GM06990 (cell line): ENCODE data around the gene EFS.

Source experiments
- DNase-seq: peaks from one replicate; pipeline ENCODE4 v3.0.0-alpha.2; 2011; ENCODE audit not compliant: insufficient read length; ENCODE audit errors: extremely low read depth
- H3K27me3 ChIP-seq: replicated peaks from 2 replicates; pipeline ENCODE4 v1.6.0; 2011; ENCODE audit warnings: low read length; ENCODE audit not compliant: control insufficient read depth, insufficient read depth
- H3K36me3 ChIP-seq: 2 replicates; pipeline ENCODE4 v1.5.1; 2011; ENCODE audit warnings: low read length; ENCODE audit not compliant: control insufficient read depth, insufficient read depth
- H3K4me3 ChIP-seq: replicated peaks from 2 replicates; pipeline ENCODE4 v1.5.1; 2011; ENCODE audit warnings: low read depth, mild to moderate bottlenecking, control low read depth, low read length
- TF ChIP-seq, protein P1 (sequence below): IDR thresholded peaks from 2 replicates; pipeline ENCODE4 v1.5.1; 2011; ENCODE audit warnings: low read length, control low read depth, mild to moderate bottlenecking, inconsistent platforms; ENCODE audit not compliant: insufficient read depth, poor library complexity, severe bottlenecking

EFS gene

DNA sequence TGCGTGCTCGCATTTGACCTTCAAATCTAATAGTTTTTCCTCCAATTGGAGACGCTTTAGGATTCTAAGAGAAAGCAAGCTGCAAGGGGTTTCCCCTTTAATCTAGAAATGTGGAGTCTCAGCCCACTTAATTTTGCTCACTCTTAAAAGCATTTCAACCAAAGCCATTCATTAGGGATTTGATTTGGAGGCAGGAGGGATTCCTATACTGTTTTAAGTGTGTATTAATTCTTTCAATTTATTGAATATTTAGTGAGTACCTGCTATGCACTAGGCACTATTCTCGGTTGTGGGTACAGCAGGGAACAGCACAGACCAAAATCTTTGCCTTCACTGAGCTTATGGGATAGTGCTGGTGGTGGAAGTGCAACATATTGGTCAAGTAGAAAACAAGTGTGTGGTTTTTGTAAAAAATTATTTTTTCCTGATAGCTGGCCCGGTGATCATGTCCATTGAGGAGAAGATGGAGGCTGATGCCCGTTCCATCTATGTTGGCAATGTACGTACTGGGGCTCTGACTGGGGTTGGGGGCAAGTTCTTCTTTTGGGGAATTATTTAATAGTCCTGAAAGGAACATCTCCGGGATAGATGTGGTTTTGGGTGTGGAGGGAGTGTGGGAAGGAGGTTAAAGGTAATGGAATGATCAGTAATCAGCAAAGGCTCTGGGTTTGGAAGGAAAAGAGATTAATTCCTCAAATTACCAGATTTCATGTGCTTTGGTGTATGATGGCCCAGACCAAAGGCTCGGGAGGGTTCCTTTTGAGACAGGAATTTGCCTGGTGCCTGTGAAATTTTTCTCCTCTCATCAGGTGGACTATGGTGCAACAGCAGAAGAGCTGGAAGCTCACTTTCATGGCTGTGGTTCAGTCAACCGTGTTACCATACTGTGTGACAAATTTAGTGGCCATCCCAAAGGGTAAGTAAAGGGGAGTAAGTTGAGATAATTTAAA is 42.1 kb downstream of the EFS start:
- TF ChIP-seq, protein P1, sequence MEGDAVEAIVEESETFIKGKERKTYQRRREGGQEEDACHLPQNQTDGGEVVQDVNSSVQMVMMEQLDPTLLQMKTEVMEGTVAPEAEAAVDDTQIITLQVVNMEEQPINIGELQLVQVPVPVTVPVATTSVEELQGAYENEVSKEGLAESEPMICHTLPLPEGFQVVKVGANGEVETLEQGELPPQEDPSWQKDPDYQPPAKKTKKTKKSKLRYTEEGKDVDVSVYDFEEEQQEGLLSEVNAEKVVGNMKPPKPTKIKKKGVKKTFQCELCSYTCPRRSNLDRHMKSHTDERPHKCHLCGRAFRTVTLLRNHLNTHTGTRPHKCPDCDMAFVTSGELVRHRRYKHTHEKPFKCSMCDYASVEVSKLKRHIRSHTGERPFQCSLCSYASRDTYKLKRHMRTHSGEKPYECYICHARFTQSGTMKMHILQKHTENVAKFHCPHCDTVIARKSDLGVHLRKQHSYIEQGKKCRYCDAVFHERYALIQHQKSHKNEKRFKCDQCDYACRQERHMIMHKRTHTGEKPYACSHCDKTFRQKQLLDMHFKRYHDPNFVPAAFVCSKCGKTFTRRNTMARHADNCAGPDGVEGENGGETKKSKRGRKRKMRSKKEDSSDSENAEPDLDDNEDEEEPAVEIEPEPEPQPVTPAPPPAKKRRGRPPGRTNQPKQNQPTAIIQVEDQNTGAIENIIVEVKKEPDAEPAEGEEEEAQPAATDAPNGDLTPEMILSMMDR = no peak
- Histone ChIP-seq H3K4me3 (peak overlapping the region; percentile 94), H3K36me3 (peaks cover 15% of the 10 kb centered on the region), H3K27me3 (no peaks in the 10 kb centered on the region)
- DNase-seq = no peak

DNA sequence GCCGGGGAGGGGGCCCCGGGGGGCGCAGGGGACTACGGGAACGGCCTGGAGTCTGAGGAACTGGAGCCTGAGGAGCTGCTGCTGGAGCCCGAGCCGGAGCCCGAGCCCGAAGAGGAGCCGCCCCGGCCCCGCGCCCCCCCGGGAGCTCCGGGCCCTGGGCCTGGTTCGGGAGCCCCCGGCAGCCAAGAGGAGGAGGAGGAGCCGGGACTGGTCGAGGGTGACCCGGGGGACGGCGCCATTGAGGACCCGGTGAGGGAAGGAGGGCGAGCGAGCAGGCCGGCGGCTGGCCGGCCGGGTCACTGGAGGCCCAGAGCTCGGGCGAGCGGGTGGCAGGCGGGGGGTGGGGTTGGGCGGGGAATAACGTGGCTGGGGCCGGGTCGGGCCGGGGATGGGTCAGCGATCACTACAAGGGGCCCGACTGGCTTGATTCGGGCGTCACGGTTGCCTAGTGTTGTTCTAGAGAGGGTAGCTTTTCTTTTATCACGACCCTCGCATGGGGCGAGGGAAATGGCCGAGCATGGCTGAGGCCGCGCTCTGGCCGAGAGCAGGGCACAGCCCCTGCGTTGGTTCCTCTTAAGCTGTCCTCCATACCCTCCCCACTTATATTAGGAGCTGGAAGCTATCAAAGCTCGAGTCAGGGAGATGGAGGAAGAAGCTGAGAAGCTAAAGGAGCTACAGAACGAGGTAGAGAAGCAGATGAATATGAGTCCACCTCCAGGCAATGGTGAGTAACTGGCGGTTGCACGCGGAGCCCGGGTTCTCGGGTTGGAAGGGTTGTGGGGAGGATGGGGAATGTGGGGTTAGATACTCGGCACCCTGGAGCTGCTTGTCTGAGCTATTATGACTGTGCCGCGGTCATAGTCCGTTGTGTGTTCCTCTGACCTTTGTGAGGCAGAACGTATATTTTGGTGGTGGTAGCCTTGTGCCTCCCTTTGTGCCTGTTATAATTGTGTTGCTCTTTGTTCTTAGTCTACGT is 43.1 kb downstream of the EFS start:
- Histone ChIP-seq H3K4me3 (peak overlapping the region; percentile 94), H3K27me3 (no peaks in the 10 kb centered on the region), H3K36me3 (peaks cover 15% of the 10 kb centered on the region)
- TF ChIP-seq, protein P1 = no peak
- DNase-seq = peak; percentile 52

DNA sequence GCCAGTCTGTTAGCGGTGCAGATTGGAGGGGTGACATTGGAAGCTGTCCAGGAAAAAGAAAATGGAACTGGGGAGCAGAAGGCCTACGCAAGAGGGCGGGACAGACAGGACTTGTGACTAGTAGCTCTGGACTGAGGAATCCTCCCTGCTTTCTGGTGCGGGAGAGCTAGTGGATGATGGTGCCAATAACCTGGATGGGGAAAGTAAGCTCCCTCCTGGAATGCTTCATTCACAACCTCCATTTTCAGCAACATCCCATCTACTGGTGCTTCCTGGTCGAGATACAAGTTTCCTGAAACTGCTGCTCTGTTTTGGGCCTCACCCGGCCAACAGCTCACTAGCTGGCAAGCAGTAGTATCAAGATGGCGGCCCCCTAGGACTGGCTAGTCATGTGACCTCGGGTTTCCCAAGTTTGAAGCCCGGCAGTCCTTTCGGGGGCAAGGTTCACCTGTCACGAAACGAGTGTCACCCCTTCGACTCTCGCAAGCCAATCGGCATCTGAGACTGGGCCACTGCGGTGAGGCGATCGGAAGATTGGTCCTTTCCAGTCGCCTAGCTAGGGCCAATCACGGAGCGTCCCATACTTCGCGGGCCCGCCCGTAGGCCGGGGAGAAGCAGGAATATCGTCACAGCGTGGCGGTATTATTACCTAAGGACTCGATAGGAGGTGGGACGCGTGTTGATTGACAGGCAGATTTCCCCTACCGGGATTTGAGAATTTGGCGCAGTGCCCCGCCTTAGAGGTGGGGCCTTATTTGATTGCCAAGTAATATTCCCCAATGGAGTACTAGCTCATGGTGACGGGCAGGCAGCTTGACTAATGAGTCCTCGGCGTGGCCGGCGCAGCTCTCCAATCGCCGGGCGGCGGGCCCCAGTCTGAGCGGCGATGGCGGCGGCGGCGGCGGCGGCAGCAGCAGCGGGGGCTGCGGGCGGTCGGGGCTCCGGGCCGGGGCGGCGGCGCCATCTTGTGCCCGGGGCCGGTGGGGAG is 44.1 kb downstream of the EFS start, which contains the start of gene PABPN1:
TSS of gene PABPN1 (plus strand) at position 874 of the 988 bp plus-strand sequence. CDS start at position 887, 13 bp downstream.
- peak; percentile 97 for DNase-seq
- H3K27me3 ChIP-seq = no peaks in the 10 kb centered on the region
- peaks cover 15% of the 10 kb centered on the region for H3K36me3 ChIP-seq
- peak within 1 kb of the TSS; percentile 94 for H3K4me3 ChIP-seq
- TF ChIP-seq, protein P1 = no peak

DNA sequence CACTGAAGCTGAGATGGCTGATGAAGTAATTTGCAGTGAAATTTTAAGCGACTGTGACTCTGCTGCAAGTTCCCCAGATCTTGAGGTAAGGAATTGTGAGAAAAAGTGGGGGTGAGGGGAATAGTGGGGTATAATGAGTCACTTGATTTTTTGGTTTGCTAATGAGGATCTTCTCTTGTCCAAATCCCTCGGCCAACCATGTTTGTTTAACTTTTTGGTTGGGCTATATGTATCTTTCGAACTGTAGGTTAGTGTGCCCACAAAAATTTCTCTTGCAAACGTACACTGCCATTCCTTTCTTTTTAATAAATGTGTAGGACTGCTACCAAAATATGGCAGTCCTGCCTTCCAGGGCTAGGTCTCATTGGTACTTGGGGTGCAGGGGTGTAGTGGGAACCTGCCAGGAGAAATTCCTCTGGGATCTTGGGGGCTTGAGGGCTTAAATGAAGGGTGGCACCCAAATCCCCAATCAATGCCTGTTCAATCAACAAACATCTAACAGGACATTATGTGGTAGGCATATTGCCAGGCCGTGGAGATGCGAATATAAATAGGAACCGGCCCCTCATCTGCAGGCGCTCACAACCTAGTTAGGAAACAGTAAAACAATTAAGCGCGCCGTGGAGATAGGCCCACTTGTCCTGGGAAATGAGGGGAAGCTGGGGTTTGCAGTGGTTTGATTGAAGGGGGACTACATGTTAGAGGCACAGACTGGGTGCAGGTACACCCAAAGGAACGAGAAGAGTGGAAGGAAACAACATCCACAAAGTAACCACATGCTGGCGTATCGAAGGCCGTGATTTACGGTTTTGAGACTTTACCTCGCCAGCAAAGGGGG is 45.0 kb downstream of the EFS start:
- Histone ChIP-seq H3K4me3 (peak overlapping the region; percentile 69), H3K27me3 (no peaks in the 10 kb centered on the region), H3K36me3 (peaks cover 12% of the 10 kb centered on the region)
- TF ChIP-seq, protein P1 = no peak
- DNase-seq = no peak
